ENCODE measurements around the gene ZMYND11.
"Not testable (repeated sequence)": the region's sequence is repeated elsewhere in the genome, so short reads cannot be mapped to it uniquely, and the experiment has no call there.

- not testable (repeated sequence) for TF ChIP-seq MAFK (IDR thresholded peaks at IDR 0.05; ENCODE audit: low read depth, low read length); CTCF (IDR thresholded peaks at IDR 0.05; ENCODE audit: control extremely low read depth in 1 of 3, insufficient read depth in 1 of 3, low read depth in 1 of 3, low read length in 3 of 3); TAF1 (IDR thresholded peaks at IDR 0.05; ENCODE audit: low read depth, low read length); RXRA (IDR thresholded peaks at IDR 0.05; ENCODE audit: insufficient read depth, low read depth, low read length); EP300 (IDR thresholded peaks at IDR 0.05; ENCODE audit: borderline replicate concordance in 1 of 2, low read depth in 2 of 2, low read length in 2 of 2); SIX5 (IDR thresholded peaks at IDR 0.05; ENCODE audit: low read depth, low read length)
Measured at GRCh38 chr10:185571-185970, 50.3 kb downstream of the ZMYND11 start.
